HG02981 (cell line): ENCODE measurements around the gene DIPK2A.

ENCODE experiments used
- ATAC-seq: cut with Tn5 transposase; IDR thresholded peaks from one replicate; pipeline ENCODE4 v1.9.1; 2021; ENCODE audit warnings: mild to moderate bottlenecking, moderate library complexity; ENCODE audit not compliant: unreplicated experiment

The DIPK2A gene

DNA sequence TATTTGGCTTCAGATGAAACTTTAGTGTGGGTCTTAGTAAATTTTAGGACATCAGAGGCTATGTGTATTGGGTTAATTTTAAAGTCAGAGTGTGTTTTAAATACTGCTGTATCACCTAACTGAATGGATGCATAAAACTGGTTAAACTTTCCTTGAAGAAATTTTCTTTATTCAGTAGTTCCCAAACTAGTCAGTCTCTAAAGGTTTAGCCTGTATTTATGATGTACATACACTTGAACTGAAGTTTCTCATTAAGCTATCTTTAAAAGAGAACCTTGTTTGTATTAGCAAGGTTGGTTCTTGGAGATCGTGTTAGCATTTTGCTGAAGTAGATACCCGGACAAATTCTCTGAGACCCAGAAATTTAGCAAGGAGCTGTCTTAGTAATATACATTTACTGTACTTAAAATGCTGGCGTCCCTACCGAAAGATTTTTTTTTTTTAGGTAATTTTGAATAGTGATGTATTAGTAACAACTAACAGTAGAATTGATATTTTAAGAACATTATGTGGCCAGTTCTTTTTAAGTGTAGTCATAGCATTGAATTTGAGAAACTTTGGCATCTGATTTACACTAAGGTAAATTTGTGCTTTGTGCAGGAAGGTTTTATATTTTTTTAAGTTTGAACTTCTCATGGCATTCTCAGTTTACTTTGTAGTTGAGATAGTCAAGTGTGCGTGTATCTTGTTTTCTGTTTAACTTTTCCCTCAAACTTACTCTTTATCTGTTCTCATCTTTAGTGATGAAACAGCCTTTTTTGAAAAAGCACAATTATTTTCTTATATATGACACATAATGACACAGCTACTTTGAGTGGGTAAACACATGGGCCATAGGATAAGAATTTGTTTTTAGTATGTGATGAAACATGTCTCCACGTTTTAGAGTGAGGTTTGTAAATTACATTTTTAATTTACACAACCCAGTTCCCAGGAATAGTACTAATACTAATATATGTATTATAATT lies 2.9 kb downstream of the DIPK2A start:
- no peak for ATAC-seq

DNA sequence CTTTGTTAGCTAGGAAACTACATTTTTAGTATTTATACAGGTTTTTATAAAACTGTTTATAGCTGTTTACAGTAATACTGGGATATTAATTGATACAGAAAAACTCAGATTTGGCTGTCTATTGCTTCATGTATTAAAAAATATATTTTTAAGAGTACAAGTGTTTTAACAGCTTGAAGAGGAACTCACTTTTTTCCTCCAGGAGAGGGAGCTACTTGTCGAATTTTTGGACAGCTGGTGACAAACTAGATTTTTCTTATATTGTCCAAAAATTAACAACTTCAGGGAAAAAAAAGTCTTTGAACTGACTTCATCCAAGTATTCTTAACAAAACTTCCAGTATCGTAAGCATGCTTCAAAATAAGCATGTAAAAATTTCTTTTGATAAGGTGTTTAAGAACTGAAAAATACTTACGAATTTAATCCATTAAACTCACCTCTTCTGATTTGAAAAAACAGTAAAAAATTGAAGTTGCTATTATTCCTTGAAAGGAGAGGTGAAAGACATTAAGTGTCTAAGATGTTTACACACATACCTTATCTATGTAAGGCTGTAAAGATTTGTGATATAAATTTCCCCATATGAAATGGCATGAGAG lies 4.0 kb downstream of the DIPK2A start:
- no peak for ATAC-seq

DNA sequence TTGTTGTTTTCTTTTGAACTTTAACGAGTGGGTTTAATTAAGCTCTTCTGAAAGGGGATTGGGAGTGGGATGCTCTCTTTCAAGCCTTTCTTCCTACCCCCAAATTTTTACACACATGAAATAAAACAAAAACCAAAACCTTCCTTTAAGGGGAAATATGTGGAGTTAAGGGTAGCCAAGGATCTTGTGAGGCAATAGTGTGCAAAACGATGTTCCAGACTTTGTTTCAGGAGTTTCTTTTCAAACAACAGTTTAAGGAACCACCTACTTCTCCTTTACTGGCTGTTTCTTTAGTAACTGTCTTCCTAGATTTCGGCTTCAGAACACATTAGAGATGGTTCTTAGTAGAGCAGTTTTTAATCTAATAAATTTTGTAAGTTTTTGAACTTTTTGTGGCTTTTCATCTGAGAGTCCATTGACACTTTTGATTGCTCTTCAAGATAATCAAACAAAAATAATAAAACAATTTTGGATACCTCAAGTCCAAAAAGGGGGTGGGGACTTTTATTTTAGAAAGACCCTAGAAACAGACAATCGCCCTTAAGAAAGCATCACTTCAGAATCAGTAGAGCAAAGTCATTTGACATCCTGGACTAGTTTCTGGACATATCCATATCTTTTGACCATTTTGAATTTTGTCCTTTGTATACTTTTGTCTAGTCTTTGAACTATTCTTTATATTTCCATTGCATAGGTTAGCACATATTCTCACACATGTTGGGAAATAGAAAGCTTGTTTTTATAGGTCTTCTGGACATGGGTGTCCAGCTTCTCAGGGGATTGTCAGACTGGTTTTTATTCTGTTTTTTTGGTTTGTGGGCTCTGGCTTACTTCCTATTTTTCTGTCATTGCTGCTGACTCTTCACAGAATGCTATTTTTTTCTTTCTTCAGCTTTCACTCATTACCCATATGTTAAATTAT lies 6.0 kb downstream of the DIPK2A start:
- peak; percentile 46 for ATAC-seq

DNA sequence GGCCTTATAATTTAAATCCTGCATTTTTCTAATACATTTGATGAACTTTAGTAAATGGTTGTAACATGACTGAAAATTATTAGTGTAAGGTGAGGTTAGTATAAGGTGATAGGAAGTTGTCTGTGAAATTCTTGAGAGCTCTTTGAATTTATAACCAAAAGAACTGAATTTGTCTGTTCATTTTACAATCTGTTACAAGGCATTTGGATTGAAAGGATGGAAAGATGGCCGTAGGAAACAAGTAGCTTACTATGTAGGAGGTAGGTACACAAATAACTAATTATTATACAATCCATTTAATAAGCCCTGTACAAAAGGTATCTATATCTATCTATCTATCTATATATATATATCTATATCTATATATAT lies 6.6 kb downstream of the DIPK2A start:
- no peak for ATAC-seq

GRCh38 chr3:143979041-143979440 lies 7.4 kb downstream of the DIPK2A start:
- no peak for ATAC-seq

DNA sequence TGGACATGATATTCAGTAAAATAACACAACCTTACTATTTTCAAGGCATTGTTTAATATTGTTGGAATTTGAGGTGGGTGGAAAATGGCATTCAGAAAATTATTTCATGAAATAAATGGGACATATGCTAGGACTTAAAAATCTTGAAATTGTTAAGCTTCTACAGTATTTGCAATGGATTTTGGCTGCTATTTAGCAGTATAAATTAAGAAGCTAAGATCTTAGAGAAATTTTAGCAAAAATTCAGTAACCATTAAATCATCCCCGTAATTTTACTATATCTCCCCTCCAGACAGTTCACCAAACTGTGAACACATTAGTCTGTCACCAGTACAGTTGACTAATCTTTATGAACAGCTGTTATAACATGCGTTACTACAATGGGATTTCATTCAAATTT lies 8.2 kb downstream of the DIPK2A start:
- no peak for ATAC-seq

GRCh38 chr3:143988306-143988705 lies 16.7 kb downstream of the DIPK2A start:
- no peak for ATAC-seq

GRCh38 chr3:143989461-143989860 lies 17.8 kb downstream of the DIPK2A start:
- no peak for ATAC-seq

GRCh38 chr3:143991713-143992112 lies 20.1 kb downstream of the DIPK2A start:
- ATAC-seq, result peak; percentile 68

DNA sequence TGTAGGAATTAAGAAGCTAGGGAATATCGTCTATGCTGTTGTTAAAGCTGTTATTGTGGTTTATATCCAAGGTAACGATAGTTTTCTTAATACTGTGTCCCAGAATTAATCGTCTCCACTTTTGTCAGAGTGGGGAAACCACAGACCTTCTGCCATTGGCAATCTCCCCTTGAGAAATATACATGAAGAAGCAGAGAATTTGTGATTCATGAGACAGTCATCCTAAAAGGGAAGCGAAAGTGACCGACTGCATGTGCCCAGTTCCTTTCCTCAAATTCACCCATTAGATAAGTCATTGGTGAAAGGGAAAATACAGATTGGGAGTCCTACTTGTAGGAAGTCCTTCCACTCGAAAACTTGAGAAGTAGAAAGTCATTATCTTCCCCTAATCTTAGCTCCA lies 26.6 kb downstream of the DIPK2A start:
- ATAC-seq, result no peak

DNA sequence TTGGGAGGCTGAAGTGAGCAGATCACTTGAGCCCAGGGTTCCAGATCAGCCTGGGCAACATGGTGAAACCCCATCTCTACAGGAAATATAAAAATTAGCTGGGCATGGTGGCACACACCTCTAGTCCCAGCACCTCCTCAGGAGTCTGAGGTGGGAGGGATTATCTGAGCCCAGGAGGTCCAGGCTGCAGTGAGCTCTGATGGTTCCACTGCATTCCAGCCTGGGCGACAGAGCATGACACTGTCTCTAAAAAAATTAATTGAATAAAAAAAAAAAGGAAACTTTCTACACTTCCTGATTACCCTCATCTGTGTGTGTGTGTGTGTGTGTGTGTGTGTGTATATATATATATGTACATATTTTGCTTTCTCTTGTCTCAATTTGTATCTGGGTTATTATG lies 31.4 kb downstream of the DIPK2A start:
- ATAC-seq, result no peak

DNA sequence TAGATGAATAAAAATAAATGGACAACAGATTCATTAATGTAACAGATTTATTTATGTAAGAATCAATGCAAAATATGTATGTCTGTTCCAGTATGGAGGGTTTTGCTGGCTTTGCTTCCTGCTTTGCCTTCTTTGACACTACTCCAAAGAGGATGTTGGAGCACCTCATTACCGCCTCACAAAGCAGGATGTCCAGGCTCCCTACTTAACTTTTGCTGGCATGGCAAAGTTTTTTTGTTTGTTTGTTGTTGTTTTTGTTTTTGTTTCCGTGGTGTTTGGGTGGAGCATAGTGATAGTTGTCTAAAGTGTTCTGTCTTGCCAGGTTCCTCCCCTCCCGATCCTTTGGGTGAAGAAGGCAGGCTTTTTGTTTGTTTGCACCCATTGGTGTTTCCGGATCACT lies 38.7 kb downstream of the DIPK2A start:
- ATAC-seq, result no peak

DNA sequence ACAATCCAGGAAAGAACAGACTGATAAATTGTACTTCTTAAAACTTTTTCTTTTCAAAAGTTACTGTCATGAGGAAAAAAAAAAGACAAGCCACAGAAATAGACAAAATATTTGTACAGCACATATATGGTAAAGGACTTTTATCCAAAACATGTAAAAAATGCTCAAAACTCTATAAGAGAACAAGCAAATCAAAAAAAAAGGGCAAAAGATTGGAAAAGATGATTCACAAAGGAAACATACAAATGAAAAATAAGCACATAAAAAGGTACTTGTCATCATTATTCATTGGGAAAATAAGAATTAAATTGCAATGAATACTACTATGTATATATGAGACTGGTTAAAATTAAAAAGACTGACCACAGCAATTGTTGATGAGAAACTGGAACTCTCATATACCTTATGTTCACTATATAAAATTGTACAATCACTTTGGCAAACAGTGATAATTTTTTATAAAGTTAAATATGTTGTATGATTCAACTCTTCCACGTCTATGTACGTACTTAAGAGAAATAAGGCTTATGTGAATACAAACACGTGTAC lies 39.7 kb downstream of the DIPK2A start:
- ATAC-seq, result no peak

DNA sequence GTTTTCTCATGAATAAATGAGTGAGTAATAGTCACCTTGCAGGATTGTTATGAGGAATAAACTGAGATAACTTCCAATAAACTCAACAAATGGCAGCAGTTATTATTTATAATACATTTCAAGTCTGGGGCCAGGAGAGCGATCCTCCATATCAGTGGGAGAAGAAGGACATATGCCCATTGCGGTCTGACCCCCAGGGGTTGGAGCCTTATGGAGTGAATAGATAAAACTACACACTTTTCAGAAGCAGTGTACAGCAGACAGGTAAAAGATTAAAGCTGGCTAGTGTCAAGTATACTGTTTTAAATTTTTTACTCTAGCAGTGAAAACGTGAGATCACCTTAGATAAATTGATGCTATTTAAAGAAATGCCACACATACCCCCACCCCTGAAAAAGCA lies 43.5 kb downstream of the DIPK2A start:
- ATAC-seq, result no peak

DNA sequence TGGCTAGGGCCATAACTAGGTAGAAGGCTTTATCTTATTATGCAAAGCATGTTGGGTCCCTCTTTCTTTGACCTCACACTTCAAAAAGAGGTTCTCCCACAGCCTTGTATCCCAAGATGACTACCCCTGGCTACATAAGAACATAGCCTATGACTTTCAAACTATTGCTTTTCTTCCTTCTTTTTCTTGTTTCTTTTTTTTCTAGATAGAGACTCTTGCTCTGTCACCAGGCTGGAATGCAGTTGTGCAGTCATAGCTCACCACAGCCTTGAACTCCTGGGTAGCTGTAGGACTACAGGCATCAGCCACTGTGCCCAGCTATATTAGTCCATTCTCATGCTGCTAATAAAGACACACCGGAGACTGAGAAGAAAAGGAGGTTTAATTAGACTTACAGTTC lies 47.2 kb downstream of the DIPK2A start:
- no peak for ATAC-seq
